ENCODE data around the gene TRABD2B. TPM values are rescaled to one million over a fixed set of nuclear protein-coding genes. Genes with fewer than 3 reads are reported as not detected.
A peak's percentile ranks its signal among the peaks of the same experiment; 100 is the strongest.

The TRABD2B gene
- total RNA-seq, 3 donors from 2014 or later = 1.4 to 3.7 (median 2.3) TPM

DNA sequence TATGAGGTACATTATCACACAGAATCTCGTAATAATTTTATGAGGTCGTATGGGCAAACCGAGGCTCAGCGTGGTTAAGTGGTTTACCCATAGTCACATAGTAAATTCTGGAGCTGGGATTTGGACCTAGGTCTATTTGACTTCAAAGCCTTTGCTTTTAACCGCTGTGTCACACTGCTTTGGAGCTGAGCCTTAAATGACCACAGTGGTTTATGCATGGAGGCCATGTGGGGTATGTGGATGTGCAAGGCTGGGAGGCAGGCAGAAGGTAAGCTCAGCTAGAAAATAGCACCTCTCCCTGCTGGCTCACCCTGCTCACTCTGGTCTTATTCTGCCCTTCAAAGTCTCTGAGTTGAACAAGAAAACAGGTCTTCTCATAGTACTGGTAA, 269.5 kb downstream of the TRABD2B start:
- no peak overlapping the region for H3K4me3 ChIP-seq
- no peak for DNase-seq (ENCODE audit: low spot score in 2 of 2)
- no peaks in the 10 kb centered on the region for H3K9me3 ChIP-seq
- H3K27me3 ChIP-seq = peaks cover 0 to 30% of the 10 kb centered on the region in 2 donors
- H3K4me1 ChIP-seq = peaks cover 0 to 8% of the 10 kb centered on the region in 2 donors
- no peak overlapping the region for H3K27ac ChIP-seq
- TF ChIP-seq, protein P1, sequence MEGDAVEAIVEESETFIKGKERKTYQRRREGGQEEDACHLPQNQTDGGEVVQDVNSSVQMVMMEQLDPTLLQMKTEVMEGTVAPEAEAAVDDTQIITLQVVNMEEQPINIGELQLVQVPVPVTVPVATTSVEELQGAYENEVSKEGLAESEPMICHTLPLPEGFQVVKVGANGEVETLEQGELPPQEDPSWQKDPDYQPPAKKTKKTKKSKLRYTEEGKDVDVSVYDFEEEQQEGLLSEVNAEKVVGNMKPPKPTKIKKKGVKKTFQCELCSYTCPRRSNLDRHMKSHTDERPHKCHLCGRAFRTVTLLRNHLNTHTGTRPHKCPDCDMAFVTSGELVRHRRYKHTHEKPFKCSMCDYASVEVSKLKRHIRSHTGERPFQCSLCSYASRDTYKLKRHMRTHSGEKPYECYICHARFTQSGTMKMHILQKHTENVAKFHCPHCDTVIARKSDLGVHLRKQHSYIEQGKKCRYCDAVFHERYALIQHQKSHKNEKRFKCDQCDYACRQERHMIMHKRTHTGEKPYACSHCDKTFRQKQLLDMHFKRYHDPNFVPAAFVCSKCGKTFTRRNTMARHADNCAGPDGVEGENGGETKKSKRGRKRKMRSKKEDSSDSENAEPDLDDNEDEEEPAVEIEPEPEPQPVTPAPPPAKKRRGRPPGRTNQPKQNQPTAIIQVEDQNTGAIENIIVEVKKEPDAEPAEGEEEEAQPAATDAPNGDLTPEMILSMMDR (IDR thresholded peaks at IDR 0.05) = no peak
- no peak for TF ChIP-seq POLR2A (IDR thresholded peaks at IDR 0.05)
- TF ChIP-seq POLR2AphosphoS5 (IDR thresholded peaks at IDR 0.05) = no peak
- no peaks in the 10 kb centered on the region for H3K36me3 ChIP-seq
- intact Hi-C loops (cut with DNase I; ENCODE audit: low total_unique reads) = no loop called here

DNA sequence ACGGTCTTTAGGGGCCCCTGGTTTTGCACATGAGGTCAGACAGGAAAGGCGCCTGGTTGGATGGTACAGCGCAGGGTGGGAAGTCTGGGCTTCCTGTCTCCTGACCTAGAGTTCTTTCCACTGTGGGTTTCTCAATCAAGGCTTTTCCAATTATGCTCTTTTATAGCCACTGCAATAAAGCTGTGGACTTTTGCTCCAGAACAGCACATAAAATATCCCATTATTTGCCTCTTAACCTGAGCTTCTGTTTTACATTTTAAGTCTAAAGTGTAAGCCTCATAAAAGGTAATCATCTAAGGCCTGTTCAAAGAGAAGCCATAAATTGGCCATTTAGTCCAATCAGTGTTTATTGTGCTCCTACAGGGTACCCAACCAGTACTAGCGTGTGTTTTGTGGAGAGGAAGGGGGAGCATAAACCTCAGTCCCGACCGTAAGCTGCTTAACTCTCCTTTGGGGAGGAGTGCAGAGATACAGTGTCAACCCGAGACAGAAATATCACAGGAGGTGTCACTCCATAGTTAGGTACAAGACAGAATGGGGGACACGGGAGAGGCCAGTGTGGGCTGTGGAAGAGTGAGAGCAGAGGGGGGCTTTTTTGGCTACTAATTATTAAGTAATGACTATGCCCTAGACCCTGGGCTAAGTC, 270.0 kb downstream of the TRABD2B start:
- intact Hi-C loops (cut with DNase I; ENCODE audit: low total_unique reads) = no loop called here
- TF ChIP-seq POLR2A (IDR thresholded peaks at IDR 0.05) (no peak), POLR2AphosphoS5 (IDR thresholded peaks at IDR 0.05) (no peak)
- TF ChIP-seq, protein P1 (IDR thresholded peaks at IDR 0.05) = no peak
- no peak overlapping the region for H3K27ac ChIP-seq
- no peak overlapping the region for H3K4me3 ChIP-seq
- no peaks in the 10 kb centered on the region for H3K36me3 ChIP-seq
- H3K9me3 ChIP-seq = no peaks in the 10 kb centered on the region
- peaks cover 0 to 8% of the 10 kb centered on the region in 2 donors for H3K4me1 ChIP-seq
- DNase-seq (ENCODE audit: low spot score in 2 of 2) = no peak
- peaks cover 0 to 35% of the 10 kb centered on the region in 2 donors for H3K27me3 ChIP-seq

DNA sequence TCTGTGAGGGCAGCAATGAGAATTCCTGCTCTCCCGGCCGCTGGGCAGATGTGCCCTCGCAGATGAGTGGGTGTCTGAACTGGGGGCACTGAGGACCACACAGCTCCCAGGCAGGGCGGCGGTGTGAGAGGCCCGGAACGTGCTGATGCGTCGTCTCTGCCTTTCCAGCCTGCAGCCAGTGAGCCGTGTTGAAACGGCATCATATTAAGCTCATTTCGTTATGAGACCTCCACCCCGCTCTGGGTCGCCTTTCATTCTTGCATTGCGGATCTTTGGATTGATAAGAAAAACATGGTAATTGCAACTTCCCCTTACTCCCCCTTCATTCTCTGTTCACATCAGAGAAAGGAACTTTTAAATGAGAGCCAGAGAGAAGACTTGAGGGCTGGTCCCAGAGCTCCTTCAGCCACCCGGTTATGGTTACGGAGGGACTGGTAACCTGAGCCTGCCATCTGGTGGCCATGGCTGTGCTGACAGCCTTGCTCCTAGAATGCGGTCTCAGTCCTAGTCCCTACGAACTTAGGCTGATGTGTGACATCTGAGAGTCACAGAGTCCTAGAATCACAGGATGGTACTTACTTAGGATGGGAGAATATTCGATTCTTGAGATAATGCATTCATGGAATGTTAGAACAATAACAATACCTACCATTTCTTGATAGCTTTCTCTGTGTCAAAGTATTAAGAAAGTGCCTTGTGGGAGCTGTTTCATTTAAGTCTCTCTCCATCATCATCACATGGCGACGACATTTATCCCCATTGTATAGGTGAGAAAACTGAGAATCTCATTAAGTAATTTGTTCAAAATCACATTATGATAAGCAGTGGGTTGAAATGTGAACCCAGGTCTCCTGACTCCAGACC, 271.0 kb downstream of the TRABD2B start:
- peaks cover 0 to 8% of the 10 kb centered on the region in 2 donors for H3K4me1 ChIP-seq
- H3K9me3 ChIP-seq = no peaks in the 10 kb centered on the region
- H3K27ac ChIP-seq = no peak overlapping the region
- peak overlapping the region in 2 of 3 donors; percentile 21 to 52 for H3K4me3 ChIP-seq
- TF ChIP-seq POLR2AphosphoS5 (IDR thresholded peaks at IDR 0.05) = no peak
- TF ChIP-seq, protein P1 (IDR thresholded peaks at IDR 0.05) = peak; percentile 65 to 84 (median 77)
- H3K27me3 ChIP-seq = peaks cover 0 to 35% of the 10 kb centered on the region in 2 donors
- DNase-seq (ENCODE audit: low spot score in 2 of 2) = peak; percentile 52 to 76
- H3K36me3 ChIP-seq = no peaks in the 10 kb centered on the region
- intact Hi-C loops (cut with DNase I; ENCODE audit: low total_unique reads) = no loop called here

DNA sequence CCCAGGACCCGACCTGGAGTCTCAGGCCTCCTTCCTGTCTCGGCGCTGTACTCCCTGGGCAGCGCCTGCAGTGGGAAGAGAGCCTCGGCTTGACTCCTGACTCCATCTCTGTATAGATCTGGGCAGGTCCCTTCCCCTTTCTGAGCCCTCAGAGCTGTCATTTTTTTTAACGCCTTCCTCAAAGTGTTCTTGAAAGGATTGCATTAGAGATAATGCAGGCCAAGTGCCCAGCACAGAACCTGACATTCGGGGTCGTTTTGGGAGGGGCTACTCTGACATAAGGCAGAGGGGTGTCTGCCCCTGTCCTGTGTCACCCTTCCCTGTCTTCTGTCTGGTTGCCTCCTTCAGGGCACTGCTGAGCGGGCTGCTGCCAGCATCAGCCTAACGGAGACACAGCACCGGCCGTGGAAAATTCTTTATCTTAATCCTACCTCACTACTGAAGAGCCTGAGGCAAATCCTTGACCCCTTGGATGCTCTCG, 271.6 kb downstream of the TRABD2B start:
- Histone ChIP-seq H3K4me3 (peak overlapping the region in 2 of 3 donors; percentile 21 to 57), H3K27me3 (peaks cover 0 to 35% of the 10 kb centered on the region in 2 donors), H3K27ac (no peak overlapping the region), H3K9me3 (no peaks in the 10 kb centered on the region), H3K4me1 (peaks cover 0 to 8% of the 10 kb centered on the region in 2 donors), H3K36me3 (no peaks in the 10 kb centered on the region)
- TF ChIP-seq POLR2A (IDR thresholded peaks at IDR 0.05) = no peak
- TF ChIP-seq, protein P1 (IDR thresholded peaks at IDR 0.05) = no peak
- TF ChIP-seq POLR2AphosphoS5 (IDR thresholded peaks at IDR 0.05) = no peak
- intact Hi-C loops (cut with DNase I; ENCODE audit: low total_unique reads) = no loop called here
- DNase-seq (ENCODE audit: low spot score in 2 of 2) = no peak

Data from breast epithelium (tissue), 4 donors.